ENCODE data around the gene HIGD1A. TPM values are rescaled to one million over a fixed set of nuclear protein-coding genes. Genes with fewer than 3 reads are reported as not detected.

HIGD1A gene
- total RNA-seq = 126 and 180 TPM in 2 replicates

DNA sequence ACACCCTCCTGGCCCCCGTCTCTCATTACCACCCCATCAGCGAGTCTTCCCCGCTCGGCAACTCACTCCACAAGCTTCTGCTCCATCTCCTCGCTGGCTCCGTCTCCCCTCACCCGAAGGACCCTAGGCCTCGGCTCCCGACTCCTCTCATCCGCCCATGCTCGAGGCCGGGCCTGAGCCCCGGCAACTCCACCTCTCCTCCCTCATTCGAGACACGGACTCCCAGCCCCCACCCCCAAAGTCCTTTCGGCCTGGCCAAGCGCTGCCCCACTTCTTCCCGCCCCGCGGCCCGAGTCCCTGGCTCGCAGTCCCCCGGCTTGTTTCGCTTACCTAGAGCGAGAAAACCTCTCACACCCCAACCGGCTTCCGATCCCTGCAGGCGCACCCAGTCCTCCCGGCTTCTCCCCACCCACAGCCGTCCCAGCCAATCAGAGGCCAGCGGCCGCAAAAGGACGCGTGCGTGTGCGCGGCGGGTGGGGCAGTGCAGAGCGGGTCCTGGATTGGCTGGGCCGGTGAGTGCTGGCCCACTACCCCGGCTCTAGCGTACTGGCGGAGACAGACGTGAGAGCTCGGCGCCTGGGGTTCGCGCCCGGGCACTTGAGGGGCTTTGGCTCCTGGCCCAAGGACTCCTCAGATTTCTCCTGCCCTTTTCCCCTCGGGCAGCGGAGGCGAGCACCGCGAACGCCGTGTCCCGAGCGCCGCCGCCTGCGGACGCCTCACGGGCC lies at the start of gene HIGD1A:
Gene HIGD1A, minus strand, starts transcription at position 385 of the 725 bp plus-strand sequence. CDS start 10,237 bp downstream, outside the sequence.

DNA sequence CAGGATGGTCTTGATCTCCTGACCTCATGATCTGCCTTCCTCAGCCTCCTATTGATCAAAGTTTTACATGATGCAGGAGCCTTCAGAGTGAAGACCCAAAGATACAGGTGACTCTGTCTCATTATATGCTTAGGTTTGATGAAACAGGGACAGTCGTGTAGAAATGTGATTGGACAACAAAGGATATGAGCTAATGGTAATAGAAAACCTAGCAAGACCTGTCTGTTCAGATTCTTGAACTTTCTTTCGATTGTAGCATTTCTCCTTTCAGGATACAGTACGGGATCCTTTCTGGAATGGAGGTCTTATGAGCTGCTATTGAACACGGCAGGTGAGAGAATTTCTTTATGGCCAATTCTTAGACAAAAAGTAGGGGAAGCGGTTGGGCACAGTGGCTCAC lies 4.9 kb upstream of the HIGD1A start, which contains the start of gene ACKR2:
Gene ACKR2, plus strand, starts transcription at position 244 of the 400 bp plus-strand sequence. CDS start 55,058 bp downstream, outside the sequence.

DNA sequence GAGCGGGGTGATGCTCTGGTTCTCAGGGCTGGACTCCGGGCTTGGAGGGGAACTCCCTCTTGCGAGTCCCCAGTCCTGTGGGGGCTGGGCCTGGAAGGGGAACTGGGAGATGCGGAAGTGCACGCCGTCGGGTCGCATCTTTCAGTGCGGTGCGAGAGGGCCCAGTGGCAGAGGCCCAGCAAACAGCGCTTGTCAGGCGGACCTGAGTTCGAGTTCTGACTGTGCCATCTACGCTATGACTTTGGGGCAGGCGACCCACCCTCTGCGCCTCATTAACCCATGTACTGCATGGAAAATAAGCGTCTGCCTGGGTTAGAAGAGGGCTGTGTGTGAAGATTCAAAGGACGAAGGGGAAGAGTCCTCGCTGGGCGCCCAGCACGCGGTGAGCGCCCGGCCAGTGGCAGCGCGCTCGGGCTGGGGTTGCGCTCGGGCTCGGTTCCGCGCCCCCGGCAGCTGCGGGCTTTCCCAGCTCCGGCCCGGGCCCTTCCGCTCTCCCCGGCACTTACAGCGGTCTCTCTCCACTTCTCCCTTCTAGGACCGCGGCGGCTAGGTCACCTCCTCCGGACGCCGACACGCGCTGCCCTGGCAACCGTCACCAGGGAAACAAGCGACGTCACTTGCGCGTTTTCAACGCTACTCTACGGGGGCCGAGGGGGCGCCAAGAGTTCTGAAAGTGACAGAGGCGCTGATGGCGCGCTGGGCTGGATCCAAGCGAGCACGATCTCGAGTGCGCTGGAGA lies 31.5 kb downstream of the HIGD1A start, which contains the start of gene CCDC13:
Gene CCDC13, minus strand, starts transcription at position 584 of the 739 bp plus-strand sequence. CDS start 14,908 bp downstream, outside the sequence.

Small RNA genes within 50 kb of the gene (small RNA-seq; reads per million reads assigned to genes)
- gene CCDC13 = 0.19 reads per million

Other genes with a start within 250 kb of the HIGD1A start
- 60.6 and 65.1 TPM in 2 replicates for gene SEC22C, start 222.5 kb downstream of the HIGD1A start, total RNA-seq
- gene SS18L2, start 213.6 kb downstream of the HIGD1A start, total RNA-seq = 17.6 and 22.4 TPM in 2 replicates
- 55.1 and 62.8 TPM in 2 replicates for gene NKTR, start 203.8 kb downstream of the HIGD1A start, total RNA-seq
- 23.1 and 26.5 TPM in 2 replicates for gene ZBTB47, start 150.8 kb downstream of the HIGD1A start, total RNA-seq
- not detected in 2 replicates for gene KLHL40, start 119.0 kb downstream of the HIGD1A start, total RNA-seq
- not detected in 2 replicates for gene HHATL, start 101.7 kb downstream of the HIGD1A start, total RNA-seq
- gene CCDC13, start 31.2 kb downstream of the HIGD1A start, total RNA-seq = 1.4 and 2.2 TPM in 2 replicates
- gene ACKR2, start 5.0 kb upstream of the HIGD1A start, total RNA-seq = 0.20 TPM in 1 of 2 replicates, not detected in the other
- not detected in 2 replicates for gene CYP8B1, start 71.4 kb upstream of the HIGD1A start, total RNA-seq
- 0.98 and 2.2 TPM in 2 replicates for gene ZNF662, start 101.7 kb upstream of the HIGD1A start, total RNA-seq
- gene GASK1A, start 174.8 kb upstream of the HIGD1A start, total RNA-seq = 0.39 and 0.73 TPM in 2 replicates